Measurements from ENCODE around the gene PHF14.

PHF14 gene

DNA sequence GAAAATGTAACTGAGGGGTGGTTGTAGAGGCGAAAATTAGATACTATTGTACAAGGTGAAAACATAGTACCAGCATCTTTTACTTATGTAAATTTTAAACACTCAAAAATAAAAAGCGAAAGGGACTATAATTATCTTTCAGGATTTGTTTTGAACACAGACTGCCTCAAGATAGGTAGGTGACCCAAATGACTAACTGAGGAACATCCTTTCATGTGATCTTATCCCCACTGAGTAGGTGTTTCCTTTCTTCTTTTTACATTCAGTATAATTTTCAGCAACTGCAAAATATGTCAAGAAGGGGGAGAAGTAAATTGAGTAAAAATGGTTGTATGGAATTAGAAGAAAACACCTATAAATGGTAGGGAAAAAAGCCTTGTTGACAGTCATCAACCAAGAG is 236.7 kb downstream of the PHF14 start:
- DNase-seq (ENCODE audit: low read depth) = no peak

DNA sequence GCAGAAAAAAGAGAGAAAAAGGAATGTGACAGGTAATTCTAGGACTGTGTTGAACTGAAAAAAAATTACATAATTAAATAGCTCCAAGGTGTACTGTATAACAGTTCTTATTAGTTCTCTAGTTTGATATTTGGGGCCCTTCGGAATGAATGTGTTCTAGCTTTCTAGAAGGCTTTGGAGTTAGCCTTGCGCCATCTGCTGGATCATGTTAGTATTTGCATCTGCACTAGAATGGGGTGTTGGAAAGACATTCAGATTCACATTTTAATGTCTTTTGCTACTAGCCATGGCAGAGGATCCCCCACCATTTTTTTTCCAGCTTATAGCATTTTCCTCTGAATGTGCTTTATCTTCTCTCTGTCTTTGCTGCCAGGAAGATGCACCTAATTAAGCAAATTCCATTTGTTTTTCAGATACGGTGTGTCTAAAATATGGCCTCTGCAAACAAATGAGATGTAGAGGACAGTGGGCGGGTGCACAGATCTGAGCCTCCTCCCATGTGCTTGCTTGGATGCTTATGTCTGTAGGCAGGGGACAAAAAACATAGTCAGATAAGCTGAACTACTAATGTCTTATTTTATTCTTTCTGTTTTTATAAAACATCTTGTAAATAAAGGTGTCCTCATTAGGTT is 238.5 kb downstream of the PHF14 start:
- peak; percentile 60 for DNase-seq (ENCODE audit: low read depth)

DNA sequence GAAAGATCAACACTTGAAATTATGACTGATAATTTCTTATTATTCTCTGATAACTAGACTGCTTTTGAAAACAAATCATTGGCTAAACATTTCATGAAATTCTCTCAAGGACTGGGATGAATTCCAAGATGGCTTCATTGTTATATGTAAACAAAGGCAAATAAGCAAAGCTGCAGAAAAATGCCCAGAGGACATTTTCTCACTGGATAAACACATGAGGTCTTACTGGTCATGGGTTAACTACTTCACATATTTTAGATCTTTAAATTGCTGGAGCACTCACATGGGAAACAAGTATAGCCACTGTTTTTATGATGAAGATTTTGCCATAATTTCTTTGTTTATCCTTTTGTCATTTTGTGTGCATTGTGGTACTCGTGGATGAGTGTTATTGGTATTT is 239.1 kb downstream of the PHF14 start:
- DNase-seq (ENCODE audit: low read depth) = peak; percentile 88

DNA sequence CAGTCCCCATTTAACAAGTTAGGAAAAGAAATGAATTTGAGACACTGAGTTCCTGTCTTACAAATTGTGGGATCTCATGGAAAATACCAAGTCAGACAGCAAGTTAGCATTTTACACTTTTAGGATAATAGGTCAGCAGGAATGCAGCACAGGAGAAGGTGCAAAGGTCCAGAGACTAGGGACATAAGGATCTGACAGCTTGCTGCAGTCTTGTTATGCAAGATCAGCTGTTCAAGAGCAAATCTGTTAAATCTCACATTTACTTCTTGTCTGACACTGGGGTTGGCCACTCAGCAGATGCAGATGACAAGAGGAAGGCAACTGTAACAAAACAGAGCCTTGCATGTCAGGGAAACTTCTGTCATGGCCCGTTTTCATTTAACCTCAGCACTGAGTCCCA is 239.6 kb downstream of the PHF14 start:
- DNase-seq (ENCODE audit: low read depth) = no peak

DNA sequence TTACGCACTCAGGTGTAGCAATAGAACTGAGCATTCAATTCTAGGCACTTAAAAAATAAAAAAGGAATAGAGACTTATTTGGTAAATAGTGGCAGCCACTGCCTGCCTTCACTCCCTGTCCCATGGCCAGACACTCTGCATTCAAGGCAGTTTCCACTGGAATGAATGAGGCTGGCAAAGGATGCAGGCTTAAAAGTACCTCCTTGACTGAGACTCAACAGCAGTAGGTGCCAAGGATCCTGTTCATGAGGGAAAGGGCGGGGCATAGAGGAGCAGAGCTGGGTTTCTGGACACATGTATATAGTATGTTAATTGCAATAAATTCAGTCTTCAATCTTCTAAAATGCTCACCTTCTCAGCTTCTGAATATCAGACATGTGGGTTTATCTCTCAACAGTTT is 242.6 kb downstream of the PHF14 start:
- DNase-seq (ENCODE audit: low read depth) = no peak

DNA sequence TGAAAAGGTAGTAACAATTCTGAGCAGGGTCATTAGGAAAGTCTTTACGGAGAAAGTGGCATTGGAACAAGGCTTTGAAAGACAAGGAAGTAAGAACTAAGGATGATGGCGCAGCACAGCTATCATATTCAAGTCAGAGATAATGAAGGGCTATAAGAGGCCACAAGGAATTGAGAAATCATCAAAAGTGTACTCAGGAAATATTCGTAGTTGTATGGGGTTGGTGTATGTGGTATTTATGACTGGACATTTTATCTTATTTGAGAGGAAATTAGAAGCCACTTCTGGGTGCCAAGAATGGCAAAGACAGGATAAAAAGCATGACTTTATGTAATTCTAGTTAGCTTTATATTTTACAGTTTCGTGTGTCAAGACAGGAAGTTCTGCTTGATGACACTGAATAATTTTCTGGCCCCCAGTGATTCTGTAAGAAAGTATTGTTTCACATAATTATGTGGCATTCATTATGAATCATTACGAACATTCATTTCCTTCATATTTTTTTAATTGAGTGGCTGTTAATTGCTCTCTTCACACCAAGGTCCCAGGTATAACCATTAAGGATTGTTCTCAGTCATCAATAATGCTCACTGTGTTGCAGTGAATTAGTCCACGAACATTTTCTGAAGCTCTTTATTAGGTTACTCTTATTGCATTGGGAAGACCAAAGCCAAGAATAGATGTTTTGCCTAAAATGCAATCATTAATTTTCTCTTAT is 244.3 kb downstream of the PHF14 start:
- no peak for DNase-seq (ENCODE audit: low read depth)

All from fibroblast of gingiva (primary cell).